Tibial artery (tissue), 4 donors: Measurements from ENCODE around the gene FLCN.

Source experiments
- DNase-seq, 2 donors: peaks; one replicate each; pipeline ENCODE4 v3.0.0-alpha.2; 2019
- H3K27ac ChIP-seq, 2 donors: fragments of 200-600 bp; sonication (generic) in 1 of 2; 1 replicate in 1 of 2; 2 replicates in 1 of 2; pipeline ENCODE4 v1.5.1; 2018 to 2019; ENCODE audit warnings: mild to moderate bottlenecking in 1 of 2
- H3K27me3 ChIP-seq, 2 donors: fragments of 200-600 bp; sonication (generic) in 1 of 2; one replicate each; pipeline versions ENCODE4 v1.5.1 to v1.6.0; 2016 to 2019
- H3K36me3 ChIP-seq, 3 donors: fragments of 200-600 bp; sonication (generic) in 2 of 3; one replicate each; pipeline ENCODE4 v1.5.1; 2016 to 2019; ENCODE audit warnings: mild to moderate bottlenecking in 2 of 3
- H3K4me1 ChIP-seq, 4 donors: fragments of 200-600 bp; sonication (generic) in 2 of 4; 1 replicate in 3 of 4; 2 replicates in 1 of 4; pipeline ENCODE4 v1.5.1; 2016 to 2019
- H3K4me3 ChIP-seq, 2 donors: fragments of 200-600 bp; sonication (generic) in 1 of 2; 1 replicate in 1 of 2; 2 replicates in 1 of 2; pipeline ENCODE4 v1.5.1; 2018 to 2019; ENCODE audit warnings: mild to moderate bottlenecking in 2 of 2
- H3K9me3 ChIP-seq, 3 donors: fragments of 200-600 bp; sonication (generic) in 1 of 3; one replicate each; pipeline ENCODE4 v1.5.1; 2016 to 2019
- CTCF ChIP-seq, 2 experiments: fragments of 200-600 bp in 1 of 2; fragments of 450-650 bp in 1 of 2; IDR thresholded peaks; one replicate each; pipeline ENCODE4 v1.5.1; 2017 to 2019; ENCODE audit warnings: antibody characterized with exemption in 2 of 2, mild to moderate bottlenecking in 1 of 2, moderate library complexity in 1 of 2
- intact Hi-C: fragments of 100-400 bp; cut with DNase I; formaldehyde crosslinking; loops from one replicate; pipeline ENCODE4 v1.15.0; 2023; ENCODE audit warnings: low total_unique reads

The FLCN gene

GRCh38 chr17:17243163-17243562, 6.2 kb upstream of the FLCN start:
- Histone ChIP-seq H3K9me3 (no peaks in the 10 kb centered on the region), H3K27me3 (no peaks in the 10 kb centered on the region), H3K27ac (no peak overlapping the region), H3K4me1 (peaks cover 0 to 4% (median 2%) of the 10 kb centered on the region in 4 donors), H3K4me3 (no peak overlapping the region), H3K36me3 (peaks cover 24 to 30% (median 28%) of the 10 kb centered on the region in 3 donors)
- intact Hi-C loops = no loop called here
- no peak for DNase-seq
- TF ChIP-seq CTCF (IDR thresholded peaks at IDR 0.05) = no peak

GRCh38 chr17:17242246-17242645, 5.3 kb upstream of the FLCN start:
- TF ChIP-seq CTCF (IDR thresholded peaks at IDR 0.05) = no peak
- intact Hi-C loops = no loop called here

GRCh38 chr17:17241656-17242055, 4.7 kb upstream of the FLCN start:
- no peaks in the 10 kb centered on the region for H3K27me3 ChIP-seq
- H3K36me3 ChIP-seq = peaks cover 10 to 15% (median 13%) of the 10 kb centered on the region in 3 donors
- DNase-seq = no peak
- H3K27ac ChIP-seq = no peak overlapping the region
- intact Hi-C loops = no loop called here
- H3K4me1 ChIP-seq = peaks cover 0 to 9% (median 4%) of the 10 kb centered on the region in 4 donors
- no peak overlapping the region for H3K4me3 ChIP-seq
- no peaks in the 10 kb centered on the region for H3K9me3 ChIP-seq
- no peak for TF ChIP-seq CTCF (IDR thresholded peaks at IDR 0.05)

More at GRCh38 chr17:17242246-17242645, 5.3 kb upstream of the FLCN start:
- Histone ChIP-seq H3K4me1 (peaks cover 0 to 9% (median 4%) of the 10 kb centered on the region in 4 donors), H3K9me3 (no peaks in the 10 kb centered on the region), H3K36me3 (peaks cover 16 to 21% (median 19%) of the 10 kb centered on the region in 3 donors), H3K27ac (no peak overlapping the region), H3K27me3 (no peaks in the 10 kb centered on the region), H3K4me3 (no peak overlapping the region)
- no peak for DNase-seq

GRCh38 chr17:17239832-17240231, 2.9 kb upstream of the FLCN start:
- Histone ChIP-seq H3K27me3 (no peaks in the 10 kb centered on the region), H3K4me1 (peaks cover 0 to 24% (median 15%) of the 10 kb centered on the region in 4 donors), H3K27ac (no peak overlapping the region), H3K4me3 (no peak overlapping the region), H3K9me3 (no peaks in the 10 kb centered on the region), H3K36me3 (no peaks in the 10 kb centered on the region)
- intact Hi-C loops = loop anchor here (5.0 to 10.0 kb wide), 2 partner anchors 88 to 235 kb away; no protein-coding TSS in a partner anchor
- DNase-seq = no peak
- TF ChIP-seq CTCF (IDR thresholded peaks at IDR 0.05) = no peak

- H3K9me3 ChIP-seq = no peaks in the 10 kb centered on the region
- no peak for DNase-seq
- TF ChIP-seq CTCF (IDR thresholded peaks at IDR 0.05) = no peak
- no peaks in the 10 kb centered on the region for H3K27me3 ChIP-seq
- intact Hi-C loops = loop anchor here (5.0 to 10.0 kb wide), 2 partner anchors 84 to 232 kb away; no protein-coding TSS in a partner anchor
- peaks cover 8 to 14% (median 13%) of the 10 kb centered on the region in 3 donors for H3K36me3 ChIP-seq
- peak overlapping the region; percentile 93 to 96 for H3K27ac ChIP-seq
- H3K4me3 ChIP-seq = peak overlapping the region; percentile 90 to 95
- peaks cover 0 to 35% (median 18%) of the 10 kb centered on the region in 4 donors for H3K4me1 ChIP-seq
Observed at GRCh38 chr17:17236295-17237025, 508 bp downstream of the FLCN start.
